ENCODE measurements around the gene ARHGAP21. TPM values are rescaled to one million over a fixed set of nuclear protein-coding genes. Genes with fewer than 3 reads are reported as not detected.

Gene ARHGAP21
- total RNA-seq, 1 donor from 2014 or later = 62.1 TPM

DNA sequence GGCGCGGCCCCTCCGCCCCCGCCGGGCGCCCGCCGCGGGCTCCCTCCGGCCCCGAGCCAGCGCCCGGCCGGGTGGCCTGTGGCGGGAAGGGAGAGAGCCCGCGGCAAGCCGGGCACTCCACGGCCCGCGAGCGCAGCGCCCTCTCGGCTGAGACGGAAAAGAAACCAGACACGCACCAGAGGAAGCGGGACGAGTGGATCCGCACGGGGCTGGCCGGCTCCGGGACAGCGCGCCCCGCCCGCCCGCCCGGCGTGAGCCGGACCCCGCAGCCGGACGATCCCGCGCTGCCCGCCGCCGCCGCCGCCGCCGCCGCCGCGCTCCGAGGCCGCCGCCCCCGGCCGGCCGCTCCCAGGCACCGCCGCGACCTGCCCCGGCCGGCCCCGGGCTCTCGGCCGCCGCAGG is 300 bp downstream of the ARHGAP21 start:
- Histone ChIP-seq H3K9me3 (ENCODE audit: control insufficient read depth in 3 of 3, low read length in 3 of 3) (no peaks in the 10 kb centered on the region), H3K4me3 (ENCODE audit: low read length in 3 of 3) (peak overlapping the region in 1 of 3 donors; percentile 84), H3K36me3 (ENCODE audit: control insufficient read depth in 3 of 3, insufficient read depth in 3 of 3, low read length in 3 of 3) (no peaks in the 10 kb centered on the region), H3K4me1 (ENCODE audit: control insufficient read depth in 3 of 3, insufficient read depth in 3 of 3, low read length in 3 of 3) (peaks cover 18 to 30% (median 24%) of the 10 kb centered on the region in 3 donors), H3K27ac (ENCODE audit: low read depth, low read length) (peak overlapping the region; percentile 92), H3K9ac (ENCODE audit: low read depth in 1 of 3, low read length in 3 of 3) (peak overlapping the region in 2 of 3 donors; percentile 91 to 92), H3K27me3 (ENCODE audit: control insufficient read depth in 3 of 3, insufficient read depth in 3 of 3, low read length in 3 of 3) (no peaks in the 10 kb centered on the region)

DNA sequence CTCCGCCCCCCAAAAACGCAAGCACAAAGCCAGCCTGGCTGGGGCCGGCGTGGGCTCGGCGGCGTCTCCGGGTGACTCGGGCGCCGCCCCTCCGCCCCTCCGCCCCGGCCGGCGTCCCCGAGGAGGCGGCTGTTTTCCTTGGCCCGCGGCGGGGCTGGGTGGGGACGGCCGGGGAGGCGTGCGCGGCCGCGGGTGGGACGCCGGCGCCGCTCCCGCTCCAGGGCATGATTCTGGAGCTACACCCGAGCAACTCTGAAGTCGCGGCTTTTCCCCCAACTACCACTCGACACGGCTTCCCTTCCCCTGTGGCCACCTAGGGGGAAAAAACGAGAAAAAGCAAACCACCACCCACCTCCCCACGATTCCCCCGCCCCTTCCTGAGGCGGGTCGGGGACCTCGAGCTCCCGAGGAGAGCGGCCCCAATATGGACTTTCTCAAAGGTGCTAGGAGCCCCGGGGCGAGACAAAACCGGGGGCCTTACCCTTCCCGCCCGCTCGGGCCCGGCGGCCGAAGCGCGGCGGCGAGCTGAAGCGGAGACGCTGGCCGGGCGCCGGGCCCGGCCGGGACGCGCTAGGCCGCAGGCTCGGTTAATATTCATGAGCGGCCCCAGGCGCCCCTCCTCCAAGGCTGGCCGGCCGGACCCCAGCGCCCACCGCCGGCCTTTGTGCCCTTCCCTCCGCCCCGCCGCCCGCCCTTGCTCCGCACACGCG is 856 bp downstream of the ARHGAP21 start:
- Histone ChIP-seq H3K36me3 (ENCODE audit: control insufficient read depth in 3 of 3, insufficient read depth in 3 of 3, low read length in 3 of 3) (no peaks in the 10 kb centered on the region), H3K9me3 (ENCODE audit: control insufficient read depth in 3 of 3, low read length in 3 of 3) (no peaks in the 10 kb centered on the region), H3K9ac (ENCODE audit: low read depth in 1 of 3, low read length in 3 of 3) (peak overlapping the region; percentile 84 to 91 (median 91)), H3K4me1 (ENCODE audit: control insufficient read depth in 3 of 3, insufficient read depth in 3 of 3, low read length in 3 of 3) (peaks cover 23 to 33% (median 29%) of the 10 kb centered on the region in 3 donors), H3K4me3 (ENCODE audit: low read length in 3 of 3) (peak overlapping the region; percentile 75 to 89 (median 84)), H3K27me3 (ENCODE audit: control insufficient read depth in 3 of 3, insufficient read depth in 3 of 3, low read length in 3 of 3) (no peaks in the 10 kb centered on the region), H3K27ac (ENCODE audit: low read depth, low read length) (peak overlapping the region; percentile 92)

DNA sequence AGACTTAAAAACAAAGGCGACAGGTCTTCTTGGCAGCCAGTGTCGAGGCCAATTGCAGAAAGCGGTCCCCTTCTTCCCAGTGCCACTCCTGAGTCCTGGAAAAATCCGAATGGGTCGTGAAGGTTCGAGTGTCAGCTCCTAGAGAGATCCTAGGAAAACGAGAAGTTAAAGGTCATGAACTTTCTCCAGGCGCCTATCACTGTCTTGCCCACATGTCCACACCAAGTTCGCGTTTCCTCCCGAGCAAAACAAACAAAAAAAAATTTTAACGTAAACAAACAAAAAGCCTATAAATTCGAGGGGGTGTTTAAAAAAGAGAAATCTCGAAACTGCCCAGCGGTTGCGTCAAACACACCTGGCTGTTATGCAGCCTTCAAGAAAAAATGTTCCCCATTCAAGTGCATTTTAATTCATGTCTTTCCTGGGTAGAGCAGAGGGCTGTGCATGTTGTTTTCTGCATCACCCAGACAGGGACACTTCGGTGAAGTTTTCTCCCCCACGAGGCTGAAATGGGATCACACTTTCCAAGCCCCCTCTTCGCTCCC is 1.5 kb downstream of the ARHGAP21 start:
- peak overlapping the region; percentile 92 for H3K27ac ChIP-seq (ENCODE audit: low read depth, low read length)
- no peaks in the 10 kb centered on the region for H3K27me3 ChIP-seq (ENCODE audit: control insufficient read depth in 3 of 3, insufficient read depth in 3 of 3, low read length in 3 of 3)
- H3K36me3 ChIP-seq (ENCODE audit: control insufficient read depth in 3 of 3, insufficient read depth in 3 of 3, low read length in 3 of 3) = no peaks in the 10 kb centered on the region
- H3K4me1 ChIP-seq (ENCODE audit: control insufficient read depth in 3 of 3, insufficient read depth in 3 of 3, low read length in 3 of 3) = peaks cover 25 to 34% (median 30%) of the 10 kb centered on the region in 3 donors
- H3K9me3 ChIP-seq (ENCODE audit: control insufficient read depth in 3 of 3, low read length in 3 of 3) = no peaks in the 10 kb centered on the region
- peak overlapping the region; percentile 75 to 89 (median 84) for H3K4me3 ChIP-seq (ENCODE audit: low read length in 3 of 3)
- peak overlapping the region; percentile 84 to 91 (median 91) for H3K9ac ChIP-seq (ENCODE audit: low read depth in 1 of 3, low read length in 3 of 3)

DNA sequence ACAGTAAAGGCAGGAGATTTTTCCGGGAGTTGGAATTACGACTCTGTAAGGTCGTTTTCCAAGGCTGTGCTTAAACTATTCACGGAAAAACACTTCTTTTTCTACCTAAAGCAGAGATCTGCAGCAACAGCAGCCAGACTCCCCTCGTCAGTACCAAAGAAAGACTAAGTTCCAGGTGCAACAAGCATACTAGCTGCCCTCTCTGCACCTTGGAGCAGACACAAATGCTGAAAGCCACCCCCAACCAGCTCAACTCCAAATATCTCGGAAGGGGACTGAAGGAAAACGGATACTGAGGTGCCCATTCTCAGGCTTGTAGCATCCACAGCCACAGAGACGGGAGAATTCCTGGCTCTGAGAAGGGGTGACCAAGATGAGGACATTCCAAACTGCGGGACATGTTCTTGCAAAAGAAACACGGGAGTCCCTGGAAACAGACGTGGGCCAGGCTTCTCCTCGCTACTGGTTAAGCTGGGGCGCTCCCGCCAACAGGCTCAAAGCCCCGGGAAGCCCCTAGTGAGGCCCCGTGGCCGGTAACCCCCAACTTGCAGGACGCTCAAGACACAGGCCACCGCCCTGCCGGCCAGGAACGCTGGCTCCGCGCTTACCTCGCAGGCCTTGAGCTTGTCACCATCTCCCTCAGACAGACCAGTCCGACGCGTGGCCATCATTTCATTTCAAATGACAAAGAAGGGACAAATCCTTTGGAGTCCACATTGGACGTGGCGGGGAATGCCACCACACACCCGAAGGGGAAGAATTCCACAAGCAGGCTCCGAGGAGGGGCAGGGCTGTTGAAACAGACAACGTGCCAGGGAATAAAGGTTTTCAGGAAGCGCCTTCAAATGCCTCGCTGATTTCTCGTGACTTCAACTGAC is 2.2 kb downstream of the ARHGAP21 start:
- H3K9me3 ChIP-seq (ENCODE audit: control insufficient read depth in 3 of 3, low read length in 3 of 3) = no peaks in the 10 kb centered on the region
- peaks cover 32 to 42% (median 35%) of the 10 kb centered on the region in 3 donors for H3K4me1 ChIP-seq (ENCODE audit: control insufficient read depth in 3 of 3, insufficient read depth in 3 of 3, low read length in 3 of 3)
- no peaks in the 10 kb centered on the region for H3K27me3 ChIP-seq (ENCODE audit: control insufficient read depth in 3 of 3, insufficient read depth in 3 of 3, low read length in 3 of 3)
- peak overlapping the region; percentile 75 to 89 (median 84) for H3K4me3 ChIP-seq (ENCODE audit: low read length in 3 of 3)
- peak overlapping the region; percentile 67 to 91 (median 84) for H3K9ac ChIP-seq (ENCODE audit: low read depth in 1 of 3, low read length in 3 of 3)
- peak overlapping the region; percentile 92 for H3K27ac ChIP-seq (ENCODE audit: low read depth, low read length)
- H3K36me3 ChIP-seq (ENCODE audit: control insufficient read depth in 3 of 3, insufficient read depth in 3 of 3, low read length in 3 of 3) = no peaks in the 10 kb centered on the region

DNA sequence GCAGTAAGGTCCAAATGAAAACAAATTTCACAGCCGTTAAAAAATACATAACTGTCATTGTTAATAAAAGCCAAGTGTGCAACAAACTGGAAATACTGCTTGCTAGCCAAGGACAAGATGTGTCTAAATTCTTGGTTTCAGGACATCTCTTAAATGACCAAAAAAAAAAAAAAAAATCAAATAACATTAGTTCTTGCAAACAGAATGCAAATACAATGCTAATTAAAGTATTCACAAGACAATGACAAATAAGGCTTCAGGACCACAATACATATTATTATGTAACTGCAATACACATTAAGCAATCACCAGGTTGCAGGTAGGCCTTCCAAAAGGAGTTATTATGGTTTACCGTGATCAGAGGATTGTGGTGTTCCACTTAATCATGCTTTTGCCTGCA is 3.6 kb downstream of the ARHGAP21 start:
- peak overlapping the region in 2 of 3 donors; percentile 12 to 46 for H3K9ac ChIP-seq (ENCODE audit: low read depth in 1 of 3, low read length in 3 of 3)
- H3K4me3 ChIP-seq (ENCODE audit: low read length in 3 of 3) = peak overlapping the region; percentile 75 to 89 (median 84)
- H3K27ac ChIP-seq (ENCODE audit: low read depth, low read length) = no peak overlapping the region
- no peaks in the 10 kb centered on the region for H3K36me3 ChIP-seq (ENCODE audit: control insufficient read depth in 3 of 3, insufficient read depth in 3 of 3, low read length in 3 of 3)
- H3K4me1 ChIP-seq (ENCODE audit: control insufficient read depth in 3 of 3, insufficient read depth in 3 of 3, low read length in 3 of 3) = peaks cover 38 to 44% (median 39%) of the 10 kb centered on the region in 3 donors
- H3K9me3 ChIP-seq (ENCODE audit: control insufficient read depth in 3 of 3, low read length in 3 of 3) = no peaks in the 10 kb centered on the region
- no peaks in the 10 kb centered on the region for H3K27me3 ChIP-seq (ENCODE audit: control insufficient read depth in 3 of 3, insufficient read depth in 3 of 3, low read length in 3 of 3)

DNA sequence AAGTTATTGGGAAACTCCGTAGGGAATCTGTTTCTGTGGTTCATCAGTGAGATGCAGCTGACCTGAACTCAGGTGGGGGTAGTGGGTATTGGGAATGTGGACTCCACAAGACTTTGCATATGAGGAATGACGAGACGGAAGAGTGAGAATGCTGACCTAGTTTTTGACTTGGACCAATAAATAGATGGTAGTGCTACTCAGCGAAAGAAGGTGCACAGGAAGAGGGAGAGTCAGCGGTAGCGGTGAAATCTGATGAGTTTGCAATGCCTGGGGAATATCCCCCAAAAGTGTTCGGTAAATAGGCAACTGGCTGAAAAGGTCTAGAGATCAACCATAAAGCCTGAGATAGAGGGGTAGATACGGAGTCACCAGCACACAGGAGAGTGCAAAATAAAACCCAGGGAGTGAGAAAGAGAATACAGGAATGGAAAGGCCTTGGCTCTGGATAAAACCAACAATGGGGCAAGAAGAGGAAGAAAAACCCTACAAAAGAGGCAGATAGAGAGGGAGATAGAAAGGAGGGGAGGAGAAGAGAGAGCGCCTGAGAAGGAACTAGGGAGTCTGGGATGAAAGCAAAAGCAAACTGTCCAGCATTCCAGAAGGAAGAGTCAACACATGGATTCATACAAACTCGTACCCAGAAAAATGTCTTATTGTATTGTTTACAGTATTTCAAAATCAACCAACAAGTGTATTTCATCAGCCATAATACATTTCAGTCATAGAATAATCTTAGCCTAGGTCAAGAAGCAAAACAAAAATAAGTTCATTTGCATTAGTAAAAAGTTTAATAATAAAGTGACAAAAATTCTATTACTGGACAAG is 5.4 kb downstream of the ARHGAP21 start:
- Histone ChIP-seq H3K9ac (ENCODE audit: low read depth in 1 of 3, low read length in 3 of 3) (no peak overlapping the region), H3K4me1 (ENCODE audit: control insufficient read depth in 3 of 3, insufficient read depth in 3 of 3, low read length in 3 of 3) (peaks cover 34 to 49% (median 34%) of the 10 kb centered on the region in 3 donors), H3K27ac (ENCODE audit: low read depth, low read length) (no peak overlapping the region), H3K4me3 (ENCODE audit: low read length in 3 of 3) (peak overlapping the region in 1 of 3 donors; percentile 27), H3K9me3 (ENCODE audit: control insufficient read depth in 3 of 3, low read length in 3 of 3) (no peaks in the 10 kb centered on the region), H3K36me3 (ENCODE audit: control insufficient read depth in 3 of 3, insufficient read depth in 3 of 3, low read length in 3 of 3) (no peaks in the 10 kb centered on the region), H3K27me3 (ENCODE audit: control insufficient read depth in 3 of 3, insufficient read depth in 3 of 3, low read length in 3 of 3) (no peaks in the 10 kb centered on the region)

DNA sequence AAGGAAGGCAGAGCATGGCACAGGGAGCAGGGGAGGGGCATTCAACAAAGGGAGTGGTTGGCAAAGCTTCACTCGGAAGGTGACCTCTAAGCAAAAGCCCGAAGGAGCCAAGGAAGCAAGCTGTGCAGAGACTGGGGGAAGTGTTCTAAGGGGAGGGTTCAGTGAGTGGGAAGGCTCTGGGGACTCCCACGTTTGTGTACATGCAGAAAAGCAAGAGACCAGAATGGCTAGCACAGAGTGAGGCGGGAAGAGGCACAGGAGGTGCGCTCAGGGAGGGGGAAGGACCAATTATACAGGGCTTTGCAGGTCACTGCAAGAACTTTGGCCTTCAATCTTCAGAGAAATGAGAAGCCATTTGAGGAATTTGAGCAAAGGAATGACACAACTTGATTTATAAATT is 7.4 kb downstream of the ARHGAP21 start:
- Histone ChIP-seq H3K27me3 (ENCODE audit: control insufficient read depth in 3 of 3, insufficient read depth in 3 of 3, low read length in 3 of 3) (no peaks in the 10 kb centered on the region), H3K36me3 (ENCODE audit: control insufficient read depth in 3 of 3, insufficient read depth in 3 of 3, low read length in 3 of 3) (no peaks in the 10 kb centered on the region), H3K4me1 (ENCODE audit: control insufficient read depth in 3 of 3, insufficient read depth in 3 of 3, low read length in 3 of 3) (peaks cover 28 to 47% (median 33%) of the 10 kb centered on the region in 3 donors), H3K4me3 (ENCODE audit: low read length in 3 of 3) (peak overlapping the region in 2 of 3 donors; percentile 18 to 27), H3K9me3 (ENCODE audit: control insufficient read depth in 3 of 3, low read length in 3 of 3) (no peaks in the 10 kb centered on the region), H3K27ac (ENCODE audit: low read depth, low read length) (no peak overlapping the region), H3K9ac (ENCODE audit: low read depth in 1 of 3, low read length in 3 of 3) (peak overlapping the region in 1 of 3 donors; percentile 14)

DNA sequence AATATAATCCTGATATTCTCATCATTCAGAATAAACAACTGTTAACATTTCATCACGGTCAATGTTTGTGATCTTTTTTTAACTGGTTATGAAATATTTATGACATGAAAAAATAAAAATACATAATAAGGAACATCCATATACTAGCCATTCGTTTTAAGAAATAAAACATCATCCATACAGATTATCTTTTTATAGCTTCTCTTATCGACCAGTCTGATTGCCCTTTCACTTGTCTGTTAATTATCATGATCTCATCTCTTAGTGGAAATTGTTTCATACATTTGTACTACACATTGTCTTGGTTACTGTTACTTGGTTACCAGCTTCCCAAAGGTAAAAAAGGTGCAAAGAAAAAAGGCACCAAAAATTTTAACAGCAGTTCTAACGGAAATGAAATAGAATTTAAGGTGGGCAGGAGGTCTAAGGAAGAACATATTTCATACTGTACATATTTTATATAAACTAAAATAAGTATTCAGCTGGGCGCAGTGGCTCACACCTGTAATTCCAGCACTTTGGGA is 8.4 kb downstream of the ARHGAP21 start:
- H3K36me3 ChIP-seq (ENCODE audit: control insufficient read depth in 3 of 3, insufficient read depth in 3 of 3, low read length in 3 of 3) = no peaks in the 10 kb centered on the region
- H3K9ac ChIP-seq (ENCODE audit: low read depth in 1 of 3, low read length in 3 of 3) = no peak overlapping the region
- H3K27me3 ChIP-seq (ENCODE audit: control insufficient read depth in 3 of 3, insufficient read depth in 3 of 3, low read length in 3 of 3) = no peaks in the 10 kb centered on the region
- no peaks in the 10 kb centered on the region for H3K9me3 ChIP-seq (ENCODE audit: control insufficient read depth in 3 of 3, low read length in 3 of 3)
- no peak overlapping the region for H3K27ac ChIP-seq (ENCODE audit: low read depth, low read length)
- H3K4me3 ChIP-seq (ENCODE audit: low read length in 3 of 3) = no peak overlapping the region
- H3K4me1 ChIP-seq (ENCODE audit: control insufficient read depth in 3 of 3, insufficient read depth in 3 of 3, low read length in 3 of 3) = peaks cover 23 to 40% (median 28%) of the 10 kb centered on the region in 3 donors

DNA sequence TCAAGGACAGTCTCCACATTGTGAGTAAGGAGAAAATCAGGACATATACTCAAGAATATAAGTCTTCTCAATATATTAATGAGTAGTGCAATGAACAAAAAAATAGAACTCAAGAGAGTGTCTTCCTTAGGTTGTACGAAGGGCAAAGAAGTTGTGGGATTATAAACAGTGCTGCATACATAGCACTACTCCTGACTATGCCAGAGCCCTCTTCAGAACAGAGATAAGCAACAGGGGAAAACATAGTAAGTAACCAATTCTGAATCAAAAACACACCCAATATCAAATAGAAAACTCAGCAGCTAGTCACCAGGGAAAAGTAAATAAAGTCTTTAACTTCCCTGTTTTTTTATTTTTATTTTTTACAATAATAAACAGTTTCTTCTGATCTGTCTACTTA is 10.6 kb downstream of the ARHGAP21 start:
- no peaks in the 10 kb centered on the region for H3K36me3 ChIP-seq (ENCODE audit: control insufficient read depth in 3 of 3, insufficient read depth in 3 of 3, low read length in 3 of 3)
- H3K27ac ChIP-seq (ENCODE audit: low read depth, low read length) = no peak overlapping the region
- H3K4me3 ChIP-seq (ENCODE audit: low read length in 3 of 3) = no peak overlapping the region
- H3K9ac ChIP-seq (ENCODE audit: low read depth in 1 of 3, low read length in 3 of 3) = no peak overlapping the region
- H3K9me3 ChIP-seq (ENCODE audit: control insufficient read depth in 3 of 3, low read length in 3 of 3) = no peaks in the 10 kb centered on the region
- no peaks in the 10 kb centered on the region for H3K27me3 ChIP-seq (ENCODE audit: control insufficient read depth in 3 of 3, insufficient read depth in 3 of 3, low read length in 3 of 3)
- peaks cover 18 to 21% (median 19%) of the 10 kb centered on the region in 3 donors for H3K4me1 ChIP-seq (ENCODE audit: control insufficient read depth in 3 of 3, insufficient read depth in 3 of 3, low read length in 3 of 3)
